ENCODE measurements around the gene SDC4. TPM values are rescaled to one million over a fixed set of nuclear protein-coding genes. Genes with fewer than 3 reads are reported as not detected.
A peak's percentile ranks its signal among the peaks of the same experiment; 100 is the strongest.

Gene SDC4
- 100 to 1,000 TPM; 178 to 568 (median 291) TPM for total RNA-seq

GRCh38 chr20:45347936-45348778, at the start of gene SDC4:
SDC4 (minus strand) TSS chr20:45348424; CDS start chr20:45348384, 40 bp downstream.
- peak within 1 kb of the TSS; percentile 55 to 88 (median 72) for H3K4me3 ChIP-seq
- no peaks in the 10 kb centered on the region for H3K9me3 ChIP-seq
- ATAC-seq (ENCODE audit: low FRiP score in 2 of 2) (peak; percentile 55 to 84), DNase-seq (peak; percentile 81 to 95)
- H3K27me3 ChIP-seq = no peaks in the 10 kb centered on the region
- 2 to 13% methylated on average over 8 to 35 of the region's 77 CpGs for WGBS, 2 donors
- peak in 1 of 4 donors; percentile 70 for TF ChIP-seq EP300 (IDR thresholded peaks at IDR 0.05)
- TF ChIP-seq POLR2AphosphoS5 (IDR thresholded peaks at IDR 0.05) = peak; percentile 99
- TF ChIP-seq POLR2A (IDR thresholded peaks at IDR 0.05) = peak; percentile 83 to 99 (median 90)
- no peak for TF ChIP-seq CTCF (IDR thresholded peaks at IDR 0.05)
- H3K36me3 ChIP-seq = no peaks in the 10 kb centered on the region
- peaks cover 41 to 47% (median 44%) of the 10 kb centered on the region in 4 donors for H3K4me1 ChIP-seq
- peak within 1 kb of the TSS; percentile 91 to 92 (median 92) for H3K27ac ChIP-seq

DNA sequence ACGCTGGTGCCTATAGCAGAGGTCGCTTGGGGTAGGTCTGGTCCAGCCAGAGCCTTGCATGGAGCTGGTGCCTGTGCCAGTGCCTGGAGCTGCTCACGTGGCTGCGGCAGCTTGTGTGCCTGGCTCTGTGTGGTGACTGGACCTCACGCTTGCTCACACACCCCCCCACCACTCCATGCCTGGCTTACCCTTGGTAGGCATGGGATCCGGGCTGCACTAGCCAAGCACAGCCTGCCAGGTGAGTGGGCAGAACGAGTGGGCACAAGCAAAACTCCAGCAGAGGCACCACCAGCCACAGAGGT, 46.8 kb upstream of the SDC4 start:
- Histone ChIP-seq H3K9me3 (peaks cover 0 to 1% (median 0%) of the 10 kb centered on the region in 4 donors), H3K4me1 (no peaks in the 10 kb centered on the region), H3K27me3 (no peaks in the 10 kb centered on the region), H3K36me3 (no peaks in the 10 kb centered on the region), H3K27ac (no peak overlapping the region), H3K4me3 (no peak overlapping the region)
- WGBS, 2 donors = 93 to 97% methylated on average over 7 of the region's 7 CpGs
- ATAC-seq (ENCODE audit: low FRiP score in 2 of 2) (peak in 1 of 2 donors; percentile 19), DNase-seq (peak in 1 of 2 donors; percentile 36)
- TF ChIP-seq POLR2A (IDR thresholded peaks at IDR 0.05) (no peak), CTCF (IDR thresholded peaks at IDR 0.05) (no peak), POLR2AphosphoS5 (IDR thresholded peaks at IDR 0.05) (no peak), EP300 (IDR thresholded peaks at IDR 0.05) (no peak)

DNA sequence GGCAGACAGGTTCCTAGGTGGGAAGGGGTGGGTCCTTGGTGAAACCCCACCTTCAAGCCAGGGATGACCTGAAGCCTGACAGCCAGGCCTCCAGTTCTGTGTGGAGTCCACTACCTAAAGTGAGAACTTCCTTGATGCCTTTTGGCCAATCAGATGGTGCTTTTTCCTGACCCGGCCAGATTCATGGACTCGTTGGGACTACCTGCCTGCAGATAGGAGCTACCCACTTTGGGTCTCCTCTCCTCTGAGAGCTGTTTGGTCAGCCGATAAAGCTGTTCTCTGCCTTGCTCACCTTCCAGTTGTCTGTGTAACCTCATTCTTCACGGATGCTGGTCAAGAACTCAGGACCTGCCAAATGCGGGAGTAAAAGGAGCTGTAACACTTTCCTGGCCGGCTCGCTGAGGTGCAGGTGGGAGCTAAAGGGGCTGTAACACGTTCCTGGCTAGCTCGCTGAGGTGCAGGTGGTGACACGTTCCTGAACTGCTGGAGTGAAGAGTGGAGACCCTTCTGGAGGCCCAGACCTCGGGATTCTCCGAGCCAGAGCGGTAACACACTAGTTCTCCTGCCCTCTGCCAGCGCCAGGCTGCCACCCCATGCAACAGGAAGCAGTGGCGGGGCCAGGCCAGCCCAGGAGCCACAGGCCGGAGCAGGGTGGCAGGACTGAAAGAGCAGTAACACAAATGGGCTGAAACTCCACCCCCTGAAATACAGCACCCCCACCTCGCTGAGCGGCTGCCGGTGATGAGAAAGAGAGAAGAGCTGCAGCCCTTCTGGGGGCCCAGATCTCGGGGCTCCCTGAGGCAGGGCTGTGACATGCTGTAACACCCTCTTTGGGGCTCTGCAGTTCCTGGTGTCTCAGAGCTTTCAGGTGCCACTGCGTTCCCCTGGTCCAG, 46.2 kb upstream of the SDC4 start:
- WGBS, 2 donors = 92 to 93% methylated on average over 12 to 21 of the region's 21 CpGs
- Histone ChIP-seq H3K36me3 (no peaks in the 10 kb centered on the region), H3K27me3 (no peaks in the 10 kb centered on the region), H3K4me1 (no peaks in the 10 kb centered on the region), H3K27ac (no peak overlapping the region), H3K9me3 (no peaks in the 10 kb centered on the region), H3K4me3 (no peak overlapping the region)
- DNase-seq (peak in 1 of 2 donors; percentile 59), ATAC-seq (ENCODE audit: low FRiP score in 2 of 2) (peak in 1 of 2 donors; percentile 34)
- no peak for TF ChIP-seq POLR2A (IDR thresholded peaks at IDR 0.05)
- no peak for TF ChIP-seq EP300 (IDR thresholded peaks at IDR 0.05)
- no peak for TF ChIP-seq POLR2AphosphoS5 (IDR thresholded peaks at IDR 0.05)
- no peak for TF ChIP-seq CTCF (IDR thresholded peaks at IDR 0.05)

DNA sequence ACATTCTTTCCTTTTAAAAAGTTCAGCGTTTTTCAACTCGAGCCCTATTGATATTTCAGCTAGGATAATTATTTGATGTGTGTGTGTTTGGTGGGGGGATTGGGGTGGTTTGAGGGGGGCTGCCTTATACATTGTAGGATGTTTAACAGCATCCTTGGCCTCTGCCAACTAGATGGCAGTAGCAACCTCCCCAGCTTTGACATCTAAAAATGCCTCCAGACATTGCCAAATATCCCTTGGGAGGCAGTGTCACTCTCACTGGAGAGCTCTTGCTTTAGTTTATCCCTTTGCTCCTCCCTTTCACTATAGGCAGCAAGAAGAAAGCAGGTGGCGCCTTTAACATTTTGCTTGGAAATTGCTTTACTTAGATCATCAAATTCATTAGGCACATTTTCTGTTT, 44.5 kb upstream of the SDC4 start:
- H3K27me3 ChIP-seq = no peaks in the 10 kb centered on the region
- ATAC-seq (ENCODE audit: low FRiP score in 2 of 2) (no peak), DNase-seq (no peak)
- no peak overlapping the region for H3K27ac ChIP-seq
- no peak for TF ChIP-seq EP300 (IDR thresholded peaks at IDR 0.05)
- no peak for TF ChIP-seq POLR2AphosphoS5 (IDR thresholded peaks at IDR 0.05)
- TF ChIP-seq POLR2A (IDR thresholded peaks at IDR 0.05) = no peak
- TF ChIP-seq CTCF (IDR thresholded peaks at IDR 0.05) = no peak
- WGBS, 2 donors = 81 to 91% methylated on average over 3 of the region's 3 CpGs
- H3K4me1 ChIP-seq = no peaks in the 10 kb centered on the region
- H3K9me3 ChIP-seq = no peaks in the 10 kb centered on the region
- H3K4me3 ChIP-seq = no peak overlapping the region
- no peaks in the 10 kb centered on the region for H3K36me3 ChIP-seq
